Tibial nerve (tissue), 4 donors: ENCODE results near the gene MS4A10.

Experiments used
- CTCF ChIP-seq, 5 experiments: fragments of 200-600 bp in 3 of 5; fragments of 450-650 bp in 2 of 5; sonication (generic) in 3 of 5; IDR thresholded peaks; one replicate each; pipeline ENCODE4 v1.5.1; 2016 to 2019; ENCODE audit warnings: antibody characterized with exemption in 5 of 5, mild to moderate bottlenecking in 3 of 5, moderate library complexity in 2 of 5
- EP300 ChIP-seq, 2 donors: sonication (generic); formaldehyde crosslinking; IDR thresholded peaks; one replicate each; pipeline ENCODE4 v1.6.1; 2017; ENCODE audit warnings: antibody characterized with exemption in 2 of 2, mild to moderate bottlenecking in 1 of 2
- POLR2A ChIP-seq, 2 donors: fragments of 450-650 bp; IDR thresholded peaks; one replicate each; pipeline ENCODE4 v1.6.1; 2017; ENCODE audit warnings: antibody characterized with exemption in 2 of 2, mild to moderate bottlenecking in 2 of 2, moderate library complexity in 2 of 2

- no peak for TF ChIP-seq CTCF (IDR thresholded peaks at IDR 0.05)
- TF ChIP-seq POLR2A (IDR thresholded peaks at IDR 0.05) = no peak
- no peak for TF ChIP-seq EP300 (IDR thresholded peaks at IDR 0.05)
These were observed 62.1 kb downstream of the MS4A10 start for GRCh38 chr11:60847281-60847680.
